Endothelial cell of hepatic sinusoid (primary cell): ENCODE measurements around the gene SAMD8.
"Not testable (repeated sequence)": the region's sequence is repeated elsewhere in the genome, so short reads cannot be mapped to it uniquely, and the experiment has no call there.

ENCODE experiments used
- in situ Hi-C: cut with HindIII; loops from 2 replicates; pipeline ENCODE4 v1.10.0; 2017; ENCODE audit warnings: low sequenced_read_pairs

The SAMD8 gene

GRCh38 chr10:75210282-75211006 lies 99.0 kb downstream of the SAMD8 start, which contains the start of gene VDAC2:
TSS of gene VDAC2 (plus strand) at chr10:75210796. CDS start at chr10:75211159, 363 bp downstream.
- in situ Hi-C loops, result no loop called here

DNA sequence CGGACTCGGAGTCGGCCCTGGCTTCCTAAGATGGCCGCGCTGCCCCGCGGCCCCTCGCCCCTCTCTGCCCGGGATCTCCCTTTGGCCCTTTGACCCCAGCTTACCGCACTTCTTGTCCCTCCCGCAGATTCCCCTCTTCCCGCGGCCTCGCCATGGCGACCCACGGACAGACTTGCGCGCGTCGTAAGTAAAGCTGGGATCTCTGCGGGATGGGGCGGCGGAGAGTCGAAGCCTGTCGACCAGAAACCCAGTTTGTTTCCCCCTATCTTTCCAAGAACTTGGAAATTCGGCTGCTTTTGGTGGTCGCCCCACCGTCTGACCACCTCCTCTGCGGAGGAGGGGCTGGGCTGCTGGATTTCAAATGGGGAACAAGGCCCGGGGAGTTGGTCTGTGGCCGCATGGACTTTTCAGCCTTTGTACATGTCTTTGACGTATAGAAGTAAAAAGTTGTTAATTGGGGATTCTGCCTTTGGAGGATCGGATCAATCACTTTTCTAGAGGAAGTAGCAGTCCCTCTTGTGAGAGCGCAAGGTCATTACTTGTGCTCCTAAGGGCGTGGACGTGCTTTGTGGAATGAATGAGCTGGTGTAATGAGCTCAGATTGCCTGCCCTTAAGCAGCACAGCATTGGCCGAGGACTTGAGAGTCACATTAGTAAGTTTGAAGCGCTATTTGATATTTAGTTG lies 99.7 kb downstream of the SAMD8 start:
- in situ Hi-C loops, result no loop called here

- in situ Hi-C loops, result no loop called here
Observed at GRCh38 chr10:75212343-75212742, 100.9 kb downstream of the SAMD8 start.

- in situ Hi-C loops, result no loop called here
Observed at GRCh38 chr10:75220274-75220673, 108.8 kb downstream of the SAMD8 start.

DNA sequence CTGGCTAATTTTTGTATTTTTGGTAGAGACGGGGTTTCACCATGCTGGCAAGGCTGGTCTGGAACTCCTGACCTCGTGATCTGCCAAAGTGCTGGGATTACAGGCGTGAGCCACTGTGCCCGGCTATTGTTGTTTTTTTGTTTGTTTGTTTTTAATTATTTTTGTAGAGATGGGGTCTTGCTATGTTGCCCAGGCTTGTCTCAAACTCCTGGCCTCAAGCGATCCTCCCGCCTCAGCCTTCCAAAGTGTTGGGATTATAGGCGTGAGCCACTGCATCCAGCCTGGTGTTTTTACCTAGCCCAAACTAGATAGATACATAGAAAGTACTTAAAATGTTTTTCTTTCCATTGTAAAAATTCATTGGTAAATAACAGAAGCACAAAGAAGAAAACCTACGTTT lies 110.0 kb downstream of the SAMD8 start:
- in situ Hi-C loops, result not testable (repeated sequence)

DNA sequence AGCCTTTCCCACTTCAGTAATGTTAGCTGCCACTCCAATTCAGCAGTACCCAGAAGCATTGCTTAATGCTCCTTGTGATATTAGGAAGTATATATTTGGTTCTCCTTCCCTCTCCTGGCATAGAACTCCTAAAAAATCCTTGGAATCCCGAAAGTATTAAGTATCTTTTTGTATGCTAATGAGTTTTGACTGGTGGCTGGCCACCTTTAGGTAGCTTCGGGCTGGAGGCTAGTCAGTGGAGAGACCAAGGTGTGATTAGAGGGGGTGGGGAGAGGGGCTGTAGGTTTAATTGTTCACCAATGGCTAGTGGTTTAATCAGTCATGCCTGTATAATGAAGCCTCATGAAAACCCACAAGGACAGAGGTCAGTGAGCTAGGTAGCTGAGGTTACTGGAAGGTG lies 112.1 kb downstream of the SAMD8 start:
- in situ Hi-C loops, result no loop called here

- in situ Hi-C loops, result no loop called here
Observed at GRCh38 chr10:75226095-75226494, 114.6 kb downstream of the SAMD8 start.

GRCh38 chr10:75226656-75227055 lies 115.2 kb downstream of the SAMD8 start:
- in situ Hi-C loops, result no loop called here

DNA sequence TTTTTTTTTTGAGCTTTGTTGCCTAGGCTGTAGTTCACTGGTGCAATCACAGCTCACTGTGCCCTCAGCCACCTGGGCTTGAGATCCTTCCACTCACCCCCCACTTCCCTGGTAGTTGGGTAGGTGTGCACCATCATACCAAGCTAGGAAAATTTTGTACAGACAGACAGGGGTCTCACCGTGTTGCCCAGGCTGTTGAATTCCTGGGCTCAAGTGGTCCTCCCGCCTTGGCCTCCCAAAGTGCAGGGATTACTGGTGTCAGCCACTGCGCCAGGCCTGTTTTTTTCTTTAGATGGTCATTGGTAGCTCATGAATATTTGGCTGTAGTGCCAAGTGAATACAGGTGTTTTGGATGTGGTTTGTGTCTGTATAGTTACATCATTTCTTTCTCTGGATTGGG lies 116.8 kb downstream of the SAMD8 start:
- in situ Hi-C loops, result no loop called here

DNA sequence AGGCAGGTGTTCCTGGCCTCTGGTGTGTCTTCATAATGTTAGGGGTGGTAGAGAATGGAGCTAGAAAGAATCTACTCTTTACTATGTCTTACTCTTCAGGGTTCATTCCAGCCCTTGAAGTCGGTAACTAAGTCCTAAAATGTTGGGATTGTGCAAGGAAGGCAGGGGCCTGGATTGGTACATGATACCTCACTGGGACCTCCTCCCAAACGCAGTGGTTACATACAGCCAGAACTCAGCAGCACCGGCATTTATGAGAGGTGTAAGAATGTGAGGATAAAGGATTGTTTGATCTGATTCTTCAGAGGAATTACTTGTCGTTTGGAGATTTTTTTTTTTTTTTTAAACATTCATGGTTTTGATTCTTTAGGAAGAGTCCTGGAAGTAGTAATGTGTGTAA lies 117.4 kb downstream of the SAMD8 start:
- in situ Hi-C loops, result no loop called here

- in situ Hi-C loops, result no loop called here
Observed at GRCh38 chr10:75229971-75230370, 118.5 kb downstream of the SAMD8 start.

DNA sequence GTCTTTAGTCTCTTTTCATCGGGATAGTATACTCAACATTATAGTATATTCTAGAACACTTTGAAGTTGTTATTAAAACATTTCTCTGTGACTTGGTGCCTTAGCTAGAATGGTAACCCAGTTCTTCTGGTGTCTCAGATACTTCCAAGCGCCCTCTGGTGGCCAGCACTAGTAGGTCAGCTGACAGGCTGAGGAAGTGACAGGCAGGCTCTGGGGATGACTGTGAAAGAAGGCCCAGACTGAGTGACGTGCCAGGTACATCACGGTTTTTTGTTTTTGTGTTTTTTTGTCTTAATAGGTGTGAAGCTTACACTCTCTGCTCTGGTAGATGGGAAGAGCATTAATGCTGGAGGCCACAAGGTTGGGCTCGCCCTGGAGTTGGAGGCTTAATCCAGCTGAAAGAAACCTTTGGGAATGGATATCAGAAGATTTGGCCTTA lies 119.2 kb downstream of the SAMD8 start:
- in situ Hi-C loops, result no loop called here
